Epidermal melanocyte (primary cell): ENCODE data around the gene NID1.
"Not testable (repeated sequence)": the region's sequence is repeated elsewhere in the genome, so short reads cannot be mapped to it uniquely, and the experiment has no call there.

ENCODE experiments used
- DNase-seq: peaks from one replicate; pipeline ENCODE4 v3.0.0; 2011; ENCODE audit warnings: low spot score; ENCODE audit not compliant: insufficient read length

Gene NID1

GRCh38 chr1:236064674-236065508 is at the start of gene NID1:
Gene NID1 (minus strand): TSS chr1:236065090. CDS start chr1:236065079, 11 bp downstream.
- DNase-seq, result peak; percentile 79

GRCh38 chr1:236114076-236114747 is 49.3 kb upstream of the NID1 start:
- no peak for DNase-seq

DNA sequence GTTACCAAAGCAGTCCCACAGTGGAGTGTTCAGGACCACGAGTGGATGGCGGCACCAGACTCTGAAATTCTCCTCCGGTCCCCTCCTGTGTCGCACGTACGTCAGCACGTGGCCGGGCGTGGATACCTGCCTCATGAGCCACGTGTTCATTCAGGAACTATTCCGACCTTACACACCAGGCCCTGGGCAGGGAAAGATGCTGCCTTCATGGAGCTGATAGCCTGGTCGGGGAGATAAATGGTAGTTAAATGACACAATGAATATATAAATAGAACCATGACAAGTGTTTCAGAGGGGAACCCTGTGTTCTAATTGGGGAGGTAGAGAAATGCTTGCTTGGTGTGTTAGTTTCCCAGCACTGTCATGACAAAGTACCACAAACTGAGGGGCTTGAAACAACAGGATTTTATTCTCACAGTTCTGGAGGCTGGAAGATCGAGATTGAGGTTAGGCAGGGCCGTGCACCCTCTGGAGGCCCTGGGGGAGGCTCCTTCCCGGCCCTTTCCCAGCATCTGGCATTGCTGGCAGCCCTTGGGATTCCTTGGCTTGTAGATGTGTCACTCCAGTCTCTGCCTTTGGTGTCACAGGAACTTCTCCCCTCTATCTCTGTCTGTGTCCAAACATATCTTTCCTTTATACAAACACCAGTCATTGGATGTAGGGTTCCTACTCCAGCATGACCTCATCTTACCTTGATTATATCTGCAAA is 48.6 kb upstream of the NID1 start:
- DNase-seq, result no peak

DNA sequence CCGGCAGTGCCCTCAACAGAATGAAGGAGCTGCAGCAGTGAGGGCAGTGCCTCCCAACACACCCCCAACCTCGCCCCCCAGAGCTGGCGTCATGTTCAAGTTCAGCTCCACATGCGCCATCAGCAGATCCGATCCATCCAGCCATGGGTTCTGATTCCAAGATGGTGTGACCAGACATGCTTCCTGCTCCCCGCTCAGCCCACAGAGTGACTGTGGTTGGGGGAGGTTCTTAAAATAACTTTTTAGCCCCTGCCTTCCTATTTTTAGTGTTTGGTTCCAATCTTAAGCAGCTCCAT is 47.4 kb upstream of the NID1 start:
- no peak for DNase-seq

- no peak for DNase-seq
These were observed 46.8 kb upstream of the NID1 start for GRCh38 chr1:236111527-236112331.

- no peak for DNase-seq
These were observed 45.2 kb upstream of the NID1 start for GRCh38 chr1:236110137-236110536.

GRCh38 chr1:236108027-236108648 is 43.2 kb upstream of the NID1 start:
- no peak for DNase-seq

- DNase-seq, result no peak
These were observed 42.4 kb upstream of the NID1 start for GRCh38 chr1:236107121-236107907.

GRCh38 chr1:236103646-236104218 is 38.8 kb upstream of the NID1 start:
- peak; percentile 79 for DNase-seq

DNA sequence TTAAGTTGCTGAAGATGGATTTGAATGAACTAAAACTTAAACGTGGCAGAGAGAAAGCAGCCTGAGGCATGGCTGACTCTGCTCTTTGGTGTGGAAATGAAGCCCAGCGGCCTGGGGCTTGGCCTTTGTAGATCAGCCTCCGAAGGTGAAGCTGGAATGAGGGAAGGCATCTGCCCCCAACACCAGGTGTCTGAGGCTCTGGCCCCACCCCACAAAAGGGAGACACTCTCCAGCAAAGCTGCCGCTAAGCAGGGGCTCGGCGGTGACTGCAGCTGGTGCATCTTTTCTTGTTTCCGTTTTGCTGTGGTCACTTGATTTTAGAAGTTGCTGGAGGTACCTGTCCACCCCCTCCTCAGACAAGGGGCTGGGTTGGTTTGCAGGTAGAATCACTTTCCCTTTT is 38.2 kb upstream of the NID1 start:
- DNase-seq, result no peak

- no peak for DNase-seq
These were observed 37.7 kb upstream of the NID1 start for GRCh38 chr1:236102611-236103010.

DNA sequence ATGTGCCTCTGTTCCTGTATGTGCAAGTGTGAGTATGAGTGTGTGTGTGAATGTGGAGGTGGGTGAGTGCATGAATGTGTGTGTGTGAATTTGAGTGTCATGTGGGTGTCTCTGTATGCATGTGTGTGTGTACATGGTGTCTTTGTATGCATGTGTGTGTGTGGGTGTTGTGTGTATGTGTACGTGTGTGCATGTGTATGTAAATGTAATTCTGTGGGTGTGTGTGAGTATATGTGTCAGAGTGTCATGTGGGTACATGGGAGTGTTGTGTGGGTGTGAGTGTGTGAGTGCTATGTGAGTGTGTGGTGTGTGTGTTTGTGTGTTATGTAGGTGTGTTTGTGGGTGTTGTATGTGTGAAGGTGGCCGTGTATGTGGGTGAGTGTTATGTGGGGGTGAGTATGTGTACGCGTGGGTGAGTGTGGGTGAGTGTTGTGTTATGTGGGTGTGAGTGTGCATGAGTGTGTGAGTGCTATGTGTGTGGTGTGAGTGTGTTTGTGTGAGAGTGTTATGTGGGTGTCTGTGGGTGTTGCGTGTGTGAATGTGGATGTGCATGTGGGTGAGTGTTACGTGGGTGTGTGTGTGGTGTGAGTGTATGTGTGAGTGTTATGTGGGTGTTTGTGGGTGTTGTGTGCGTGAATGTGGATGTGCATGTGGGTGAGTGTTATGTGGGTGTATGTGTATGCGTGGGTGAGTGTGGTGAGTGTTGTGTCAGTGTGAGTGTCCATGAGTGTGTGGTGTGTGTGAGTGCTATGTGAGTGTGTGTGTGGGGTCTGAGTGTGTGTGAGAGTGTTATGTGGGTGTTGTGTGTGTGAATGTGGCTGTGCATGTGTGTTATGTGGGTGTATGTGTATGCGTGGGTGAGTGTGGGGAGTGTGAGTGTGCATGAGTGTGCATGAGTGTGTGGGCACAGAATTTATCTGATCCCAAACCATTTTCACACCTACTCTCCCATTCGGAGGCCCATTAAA is 36.6 kb upstream of the NID1 start:
- DNase-seq, result no peak

DNA sequence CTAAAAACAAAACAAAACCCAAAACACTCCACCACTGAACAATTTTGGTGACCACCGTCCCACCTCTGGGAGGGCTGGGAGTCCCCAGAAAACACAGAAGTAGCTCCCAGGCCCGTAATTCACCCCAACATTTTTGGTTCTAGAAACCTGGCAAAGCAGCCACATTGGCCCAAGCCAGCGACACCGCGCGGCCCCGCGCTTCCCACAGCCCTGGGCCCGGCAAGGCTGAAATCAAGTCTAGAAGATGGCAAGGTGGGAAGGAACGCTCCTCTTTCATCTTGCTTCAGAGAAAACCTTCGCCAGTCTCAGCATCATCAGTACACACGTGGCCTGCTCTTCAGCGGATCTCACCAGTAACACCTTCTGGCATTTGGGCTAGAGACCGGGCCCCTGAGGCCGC is 35.9 kb upstream of the NID1 start:
- no peak for DNase-seq

DNA sequence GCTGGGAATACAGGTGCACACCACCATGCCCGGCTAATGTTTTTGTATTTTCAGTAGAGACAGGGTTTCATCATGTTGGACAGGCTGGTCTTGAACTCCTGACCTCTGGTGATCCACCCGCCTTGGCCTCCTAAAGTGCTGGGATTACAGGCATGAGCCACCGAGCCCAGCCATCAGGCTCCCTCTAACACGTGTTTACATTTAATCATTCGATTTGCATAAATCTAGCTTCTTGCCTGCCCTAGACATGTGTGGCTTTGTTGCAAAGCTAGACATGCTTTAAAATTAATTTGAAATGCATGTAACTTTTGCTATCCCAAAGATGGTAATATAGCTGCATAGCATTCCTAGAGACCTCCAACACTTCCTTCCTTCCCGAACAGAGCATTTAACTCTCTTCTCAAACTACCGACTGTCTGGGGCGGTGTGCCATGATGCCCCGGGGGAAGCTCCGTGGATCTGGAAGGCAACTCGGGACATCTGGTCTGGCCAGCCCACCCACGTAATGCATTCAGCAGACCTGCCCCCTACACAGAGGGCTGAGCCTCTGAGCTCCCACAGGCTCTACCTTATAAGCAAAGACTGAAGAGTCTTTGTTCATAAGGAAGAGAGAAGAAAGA is 34.6 kb upstream of the NID1 start:
- DNase-seq, result peak; percentile 83

GRCh38 chr1:236098267-236098666 is 33.4 kb upstream of the NID1 start:
- DNase-seq, result no peak

GRCh38 chr1:236096660-236097482 is 32.0 kb upstream of the NID1 start:
- DNase-seq, result not testable (repeated sequence)

- DNase-seq, result no peak
These were observed 31.0 kb upstream of the NID1 start for GRCh38 chr1:236095705-236096520.
